ENCODE measurements around the gene IL31RA.

The IL31RA gene

DNA sequence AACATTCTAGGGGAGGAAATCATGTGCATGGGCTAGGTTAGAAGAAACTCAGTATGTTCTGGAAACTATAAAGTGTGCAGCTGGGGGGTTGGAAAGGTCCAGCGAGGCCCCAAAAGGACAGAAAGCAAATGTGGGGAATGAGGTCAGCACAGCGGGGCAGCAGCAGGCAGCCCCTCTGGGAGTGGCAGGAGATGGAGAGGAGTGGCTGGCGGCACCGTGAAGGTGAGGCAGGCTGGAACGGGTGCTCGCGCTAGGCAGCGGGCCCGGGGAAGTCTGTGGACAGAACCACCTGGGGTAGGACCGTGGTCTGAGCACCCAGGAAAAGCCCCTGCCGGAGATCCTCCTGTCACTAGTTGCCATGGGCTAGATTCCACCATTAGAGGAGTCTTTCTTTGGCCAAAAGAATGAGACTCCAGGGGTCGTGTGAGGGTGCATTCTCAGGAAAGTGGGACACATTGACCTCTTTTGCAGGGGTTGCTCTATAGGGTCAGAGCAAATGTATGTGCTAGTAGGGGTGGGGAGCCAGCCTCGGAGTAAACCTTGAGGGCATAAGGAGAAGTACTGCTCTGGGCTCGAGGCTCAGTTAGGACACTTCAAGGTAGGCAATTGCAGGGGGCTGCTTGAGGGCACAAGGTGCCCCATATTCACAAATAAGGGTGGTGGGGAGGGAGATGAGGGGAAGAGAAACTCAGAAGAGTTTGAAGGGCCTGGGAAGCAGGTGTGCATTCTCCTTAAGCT is 82.4 kb downstream of the IL31RA start:
- Histone ChIP-seq H3K4me3 (ENCODE audit: insufficient read depth, low read length, poor library complexity, severe bottlenecking) (no peak overlapping the region), H3K9ac (ENCODE audit: low read length) (no peak overlapping the region), H3K36me3 (ENCODE audit: low read length) (no peaks in the 10 kb centered on the region), H3K4me2 (ENCODE audit: low read depth, low read length, poor library complexity, severe bottlenecking) (no peak overlapping the region), H2AFZ (ENCODE audit: low read depth, low read length, severe bottlenecking) (no peak overlapping the region), H3K79me2 (ENCODE audit: insufficient read depth, low read length) (no peaks in the 10 kb centered on the region), H3K27ac (ENCODE audit: low read depth, low read length) (no peak overlapping the region), H3F3A (ENCODE audit: insufficient read depth) (no peaks in the 10 kb centered on the region), H3K9me2 (replicated peaks; ENCODE audit: insufficient read depth, low read length) (no peaks in the 10 kb centered on the region), H3K27me3 (ENCODE audit: low read length) (no peaks in the 10 kb centered on the region), H3K9me3 (ENCODE audit: insufficient read depth, low read length) (no peaks in the 10 kb centered on the region), H4K20me1 (ENCODE audit: low read depth, low read length) (no peaks in the 10 kb centered on the region)
- TF ChIP-seq, protein P1, sequence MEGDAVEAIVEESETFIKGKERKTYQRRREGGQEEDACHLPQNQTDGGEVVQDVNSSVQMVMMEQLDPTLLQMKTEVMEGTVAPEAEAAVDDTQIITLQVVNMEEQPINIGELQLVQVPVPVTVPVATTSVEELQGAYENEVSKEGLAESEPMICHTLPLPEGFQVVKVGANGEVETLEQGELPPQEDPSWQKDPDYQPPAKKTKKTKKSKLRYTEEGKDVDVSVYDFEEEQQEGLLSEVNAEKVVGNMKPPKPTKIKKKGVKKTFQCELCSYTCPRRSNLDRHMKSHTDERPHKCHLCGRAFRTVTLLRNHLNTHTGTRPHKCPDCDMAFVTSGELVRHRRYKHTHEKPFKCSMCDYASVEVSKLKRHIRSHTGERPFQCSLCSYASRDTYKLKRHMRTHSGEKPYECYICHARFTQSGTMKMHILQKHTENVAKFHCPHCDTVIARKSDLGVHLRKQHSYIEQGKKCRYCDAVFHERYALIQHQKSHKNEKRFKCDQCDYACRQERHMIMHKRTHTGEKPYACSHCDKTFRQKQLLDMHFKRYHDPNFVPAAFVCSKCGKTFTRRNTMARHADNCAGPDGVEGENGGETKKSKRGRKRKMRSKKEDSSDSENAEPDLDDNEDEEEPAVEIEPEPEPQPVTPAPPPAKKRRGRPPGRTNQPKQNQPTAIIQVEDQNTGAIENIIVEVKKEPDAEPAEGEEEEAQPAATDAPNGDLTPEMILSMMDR (IDR thresholded peaks at IDR 0.05; ENCODE audit: insufficient read depth, low read length, poor library complexity, severe bottlenecking): no peak
- TF ChIP-seq EZH2phosphoT487 (conservative IDR thresholded peaks at IDR 0.05; ENCODE audit: low read length): no peak

DNA sequence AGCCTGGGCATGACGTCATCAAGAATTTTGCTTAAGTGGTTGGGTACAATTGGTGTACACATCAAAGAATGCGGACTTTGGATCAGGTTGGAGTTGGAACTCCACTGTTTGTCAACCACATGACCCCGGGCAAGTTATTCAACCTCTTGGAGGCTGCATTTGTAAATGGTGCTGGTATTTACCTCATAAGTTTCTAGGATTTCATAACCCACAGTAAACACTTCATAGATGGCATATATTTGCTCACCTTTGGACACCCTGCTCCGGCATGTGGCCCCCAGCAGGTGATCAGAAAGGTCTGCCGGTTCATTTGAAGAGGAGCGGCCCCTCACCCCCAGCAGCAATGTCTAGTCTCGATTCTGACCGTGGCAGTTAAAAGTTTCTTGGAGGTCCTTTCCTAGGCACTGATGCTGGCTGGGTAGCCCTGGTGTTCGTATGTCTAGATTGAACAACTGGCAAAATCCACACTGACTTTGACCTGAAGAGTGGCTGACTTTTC is 83.0 kb downstream of the IL31RA start:
- Histone ChIP-seq H3K27me3 (ENCODE audit: low read length) (no peaks in the 10 kb centered on the region), H2AFZ (ENCODE audit: low read depth, low read length, severe bottlenecking) (no peak overlapping the region), H3F3A (ENCODE audit: insufficient read depth) (no peaks in the 10 kb centered on the region), H3K27ac (ENCODE audit: low read depth, low read length) (no peak overlapping the region), H3K4me3 (ENCODE audit: insufficient read depth, low read length, poor library complexity, severe bottlenecking) (no peak overlapping the region), H3K36me3 (ENCODE audit: low read length) (no peaks in the 10 kb centered on the region), H4K20me1 (ENCODE audit: low read depth, low read length) (no peaks in the 10 kb centered on the region), H3K9ac (ENCODE audit: low read length) (no peak overlapping the region), H3K9me3 (ENCODE audit: insufficient read depth, low read length) (no peaks in the 10 kb centered on the region), H3K4me2 (ENCODE audit: low read depth, low read length, poor library complexity, severe bottlenecking) (no peak overlapping the region), H3K79me2 (ENCODE audit: insufficient read depth, low read length) (no peaks in the 10 kb centered on the region), H3K9me2 (replicated peaks; ENCODE audit: insufficient read depth, low read length) (no peaks in the 10 kb centered on the region)
- TF ChIP-seq EZH2phosphoT487 (conservative IDR thresholded peaks at IDR 0.05; ENCODE audit: low read length): no peak
- TF ChIP-seq, protein P1 (IDR thresholded peaks at IDR 0.05; ENCODE audit: insufficient read depth, low read length, poor library complexity, severe bottlenecking): no peak

GRCh38 chr5:55934720-55935119 is 83.6 kb downstream of the IL31RA start:
- no peak overlapping the region for H3K9ac ChIP-seq (ENCODE audit: low read length)
- no peaks in the 10 kb centered on the region for H3F3A ChIP-seq (ENCODE audit: insufficient read depth)
- H3K4me3 ChIP-seq (ENCODE audit: insufficient read depth, low read length, poor library complexity, severe bottlenecking): no peak overlapping the region
- H3K9me3 ChIP-seq (ENCODE audit: insufficient read depth, low read length): no peaks in the 10 kb centered on the region
- TF ChIP-seq, protein P1 (IDR thresholded peaks at IDR 0.05; ENCODE audit: insufficient read depth, low read length, poor library complexity, severe bottlenecking): no peak
- TF ChIP-seq EZH2phosphoT487 (conservative IDR thresholded peaks at IDR 0.05; ENCODE audit: low read length): no peak
- H3K27ac ChIP-seq (ENCODE audit: low read depth, low read length): no peak overlapping the region
- no peaks in the 10 kb centered on the region for H3K9me2 ChIP-seq (replicated peaks; ENCODE audit: insufficient read depth, low read length)
- no peaks in the 10 kb centered on the region for H4K20me1 ChIP-seq (ENCODE audit: low read depth, low read length)
- H3K36me3 ChIP-seq (ENCODE audit: low read length): no peaks in the 10 kb centered on the region
- H3K27me3 ChIP-seq (ENCODE audit: low read length): no peaks in the 10 kb centered on the region
- no peak overlapping the region for H3K4me2 ChIP-seq (ENCODE audit: low read depth, low read length, poor library complexity, severe bottlenecking)
- no peaks in the 10 kb centered on the region for H3K79me2 ChIP-seq (ENCODE audit: insufficient read depth, low read length)
- no peak overlapping the region for H2AFZ ChIP-seq (ENCODE audit: low read depth, low read length, severe bottlenecking)

All from SU-DHL-6 (cell line).